ENCODE results near the gene LSR. TPM values are rescaled to one million over a fixed set of nuclear protein-coding genes. Genes with fewer than 3 reads are reported as not detected.

Gene LSR
- total and polyA plus RNA-seq, 2 donors (not counting 1 experiment from before 2014, with no cell fraction given), result 37.2 to 45.3 TPM

DNA sequence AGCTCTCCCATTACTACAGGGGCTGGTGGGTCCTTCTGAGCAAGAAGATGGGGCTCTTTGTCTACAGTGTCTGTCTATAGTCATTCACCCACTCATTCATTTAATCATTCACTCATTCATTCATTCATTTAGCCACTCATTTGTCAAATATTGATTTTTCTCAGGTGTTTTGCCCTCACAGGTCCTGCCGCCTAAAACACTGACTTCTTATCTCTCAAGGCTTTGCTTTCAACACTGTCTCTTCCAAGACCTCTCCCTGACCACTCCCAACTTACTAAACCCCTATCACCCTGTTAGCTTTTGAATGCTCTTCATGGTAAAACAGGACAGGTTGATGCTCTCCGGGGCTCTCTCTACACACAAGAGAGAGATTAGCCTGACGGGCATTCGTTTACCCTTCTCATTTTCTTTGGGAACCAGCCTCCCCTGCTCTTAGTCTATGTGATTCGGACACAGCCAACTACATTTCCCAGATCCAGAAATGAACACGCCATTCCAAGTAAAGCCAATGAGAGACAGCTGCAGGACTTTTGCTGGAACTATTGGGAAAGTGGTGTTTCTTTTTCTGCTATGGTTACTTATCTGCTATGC, 43.0 kb upstream of the LSR start:
- DNase-seq (no peak), ATAC-seq (ENCODE audit: low read depth) (no peak)
- WGBS (ENCODE audit: insufficient coverage), result 60% methylated on average over 4 of the region's 6 CpGs
- no peaks in the 10 kb centered on the region for H3K9me3 Mint-ChIP-seq (ENCODE audit: insufficient read depth)
- no peaks in the 10 kb centered on the region for H3K79me2 ChIP-seq (ENCODE audit: control insufficient read depth, insufficient read depth, low read length)
- H3K36me3 ChIP-seq (replicated peaks in 1 of 2; ENCODE audit: control extremely low read depth in 1 of 2, control insufficient read depth in 1 of 2, extremely low read depth in 1 of 2, insufficient read depth in 2 of 2, low read length in 1 of 2), result no peaks in the 10 kb centered on the region
- peak overlapping the region; percentile 78 for H3K4me2 ChIP-seq (replicated peaks; ENCODE audit: low read depth, low read length, poor library complexity, severe bottlenecking)
- POLR2A ChIA-PET, result interaction anchor here (0.5 to 2.0 kb wide), 17 partner anchors 8 to 125 kb away, joined by 3 to 11 read pairs (median 4); partner anchors contain the start of gene FXYD5
- H3K4me3 Mint-ChIP-seq, result peak overlapping the region; percentile 78
- H3K9ac ChIP-seq (ENCODE audit: low read length), result peak overlapping the region; percentile 39
- H3K27me3 Mint-ChIP-seq, result no peaks in the 10 kb centered on the region
- H2AFZ ChIP-seq (ENCODE audit: insufficient read depth, low read depth, low read length, poor library complexity, severe bottlenecking), result no peak overlapping the region
- peaks cover 0 to 10% (median 3%) of the 10 kb centered on the region in 3 donors for H3K9me3 ChIP-seq (ENCODE audit: control extremely low read depth in 1 of 3, control insufficient read depth in 2 of 3, insufficient read depth in 1 of 3, low read length in 2 of 3)
- intact Hi-C loops (cut with micrococcal nuclease), result loop anchor here (1.0 to 2.0 kb wide), 3 partner anchors 8 to 51 kb away; partner anchors contain the start of genes FXYD5 and LSR
- TF ChIP-seq EZH2 (IDR thresholded peaks at IDR 0.05; ENCODE audit: borderline replicate concordance, insufficient read depth, low read depth, low read length, poor library complexity, severe bottlenecking), result no peak
- TF ChIP-seq, protein P1, sequence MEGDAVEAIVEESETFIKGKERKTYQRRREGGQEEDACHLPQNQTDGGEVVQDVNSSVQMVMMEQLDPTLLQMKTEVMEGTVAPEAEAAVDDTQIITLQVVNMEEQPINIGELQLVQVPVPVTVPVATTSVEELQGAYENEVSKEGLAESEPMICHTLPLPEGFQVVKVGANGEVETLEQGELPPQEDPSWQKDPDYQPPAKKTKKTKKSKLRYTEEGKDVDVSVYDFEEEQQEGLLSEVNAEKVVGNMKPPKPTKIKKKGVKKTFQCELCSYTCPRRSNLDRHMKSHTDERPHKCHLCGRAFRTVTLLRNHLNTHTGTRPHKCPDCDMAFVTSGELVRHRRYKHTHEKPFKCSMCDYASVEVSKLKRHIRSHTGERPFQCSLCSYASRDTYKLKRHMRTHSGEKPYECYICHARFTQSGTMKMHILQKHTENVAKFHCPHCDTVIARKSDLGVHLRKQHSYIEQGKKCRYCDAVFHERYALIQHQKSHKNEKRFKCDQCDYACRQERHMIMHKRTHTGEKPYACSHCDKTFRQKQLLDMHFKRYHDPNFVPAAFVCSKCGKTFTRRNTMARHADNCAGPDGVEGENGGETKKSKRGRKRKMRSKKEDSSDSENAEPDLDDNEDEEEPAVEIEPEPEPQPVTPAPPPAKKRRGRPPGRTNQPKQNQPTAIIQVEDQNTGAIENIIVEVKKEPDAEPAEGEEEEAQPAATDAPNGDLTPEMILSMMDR (IDR thresholded peaks at IDR 0.05), result no peak
- H4K20me1 ChIP-seq (ENCODE audit: control insufficient read depth, insufficient read depth, low read length, poor library complexity, severe bottlenecking), result no peaks in the 10 kb centered on the region
- peak overlapping the region; percentile 96 for H3K27ac Mint-ChIP-seq
- CTCF ChIA-PET, result interaction anchor here (0.9 to 3.3 kb wide), 14 partner anchors 11 to 141 kb away, joined by 3 to 25 read pairs (median 4); partner anchors contain the start of gene FFAR1
- no peaks in the 10 kb centered on the region for H3K27me3 ChIP-seq (replicated peaks in 1 of 4; ENCODE audit: control extremely low read depth in 1 of 4, control insufficient read depth in 3 of 4, insufficient read depth in 4 of 4, low read length in 3 of 4)
- peak overlapping the region; percentile 93 to 95 for H3K27ac ChIP-seq (ENCODE audit: low read length in 2 of 2)
- peaks cover 72 to 75% of the 10 kb centered on the region in 2 donors for H3K4me1 ChIP-seq (ENCODE audit: control insufficient read depth in 2 of 2, insufficient read depth in 2 of 2, low read length in 2 of 2)
- peak overlapping the region in 3 of 5 experiments; percentile 7 to 45 (median 18) for H3K4me3 ChIP-seq (ENCODE audit: control extremely low read depth in 1 of 5, extremely low read depth in 1 of 5, insufficient read depth in 1 of 5, low read depth in 2 of 5, low read length in 4 of 5)
- H3K4me1 Mint-ChIP-seq, result peaks cover 61% of the 10 kb centered on the region

DNA sequence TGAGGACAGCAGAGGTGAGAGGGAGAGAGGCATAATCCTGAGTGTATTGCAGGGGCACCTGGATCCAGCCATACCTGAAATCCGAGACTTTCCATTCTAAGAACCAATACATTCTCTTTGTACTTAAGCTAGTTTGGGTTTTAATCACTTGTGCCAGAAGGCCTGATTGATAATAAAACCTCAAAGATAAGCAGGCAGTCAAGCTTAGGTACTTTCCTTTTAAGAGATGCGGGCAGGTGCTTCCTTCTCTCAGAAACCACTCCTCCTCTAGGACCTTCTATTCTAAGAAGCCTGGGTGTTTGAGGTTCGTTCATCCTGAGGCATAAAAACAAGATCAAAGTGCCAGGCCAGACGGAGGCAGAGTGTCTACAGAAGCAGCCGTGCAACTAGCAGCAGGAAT, 42.4 kb upstream of the LSR start:
- H3K4me3 ChIP-seq (ENCODE audit: control extremely low read depth in 1 of 5, extremely low read depth in 1 of 5, insufficient read depth in 1 of 5, low read depth in 2 of 5, low read length in 4 of 5), result peak overlapping the region in 4 of 5 experiments; percentile 23 to 50 (median 36)
- POLR2A ChIA-PET, result interaction anchor here (0.6 to 2.0 kb wide), 13 partner anchors 10 to 722 kb away, joined by 3 to 11 read pairs (median 4); partner anchors contain the start of gene FXYD5

More for the DNA sequence above, 42.4 kb upstream of the LSR start:
- peaks cover 0 to 10% (median 3%) of the 10 kb centered on the region in 3 donors for H3K9me3 ChIP-seq (ENCODE audit: control extremely low read depth in 1 of 3, control insufficient read depth in 2 of 3, insufficient read depth in 1 of 3, low read length in 2 of 3)
- Mint-ChIP-seq H3K4me1 (peaks cover 62% of the 10 kb centered on the region), H3K27ac (peak overlapping the region; percentile 96), H3K4me3 (peak overlapping the region; percentile 78), H3K9me3 (ENCODE audit: insufficient read depth) (no peaks in the 10 kb centered on the region), H3K27me3 (no peaks in the 10 kb centered on the region)
- H3K79me2 ChIP-seq (ENCODE audit: control insufficient read depth, insufficient read depth, low read length), result no peaks in the 10 kb centered on the region
- peak overlapping the region; percentile 78 for H3K4me2 ChIP-seq (replicated peaks; ENCODE audit: low read depth, low read length, poor library complexity, severe bottlenecking)
- H3K27ac ChIP-seq (ENCODE audit: low read length in 2 of 2), result peak overlapping the region; percentile 93 to 95
- peak; percentile 41 for ATAC-seq (ENCODE audit: low read depth)
- H2AFZ ChIP-seq (ENCODE audit: insufficient read depth, low read depth, low read length, poor library complexity, severe bottlenecking), result no peak overlapping the region
- peaks cover 78 to 81% of the 10 kb centered on the region in 2 donors for H3K4me1 ChIP-seq (ENCODE audit: control insufficient read depth in 2 of 2, insufficient read depth in 2 of 2, low read length in 2 of 2)
- no peaks in the 10 kb centered on the region for H3K36me3 ChIP-seq (replicated peaks in 1 of 2; ENCODE audit: control extremely low read depth in 1 of 2, control insufficient read depth in 1 of 2, extremely low read depth in 1 of 2, insufficient read depth in 2 of 2, low read length in 1 of 2)
- H3K27me3 ChIP-seq (replicated peaks in 1 of 4; ENCODE audit: control extremely low read depth in 1 of 4, control insufficient read depth in 3 of 4, insufficient read depth in 4 of 4, low read length in 3 of 4), result no peaks in the 10 kb centered on the region
- H4K20me1 ChIP-seq (ENCODE audit: control insufficient read depth, insufficient read depth, low read length, poor library complexity, severe bottlenecking), result no peaks in the 10 kb centered on the region
- DNase-seq, result peak; percentile 87
- CTCF ChIA-PET, result interaction anchor here (0.6 to 3.3 kb wide), 14 partner anchors 11 to 141 kb away, joined by 3 to 25 read pairs (median 4); partner anchors contain the start of gene FFAR1
- 0% methylated on average over 3 of the region's 5 CpGs for WGBS (ENCODE audit: insufficient coverage)
- TF ChIP-seq, protein P1 (IDR thresholded peaks at IDR 0.05), result no peak
- no peak for TF ChIP-seq EZH2 (IDR thresholded peaks at IDR 0.05; ENCODE audit: borderline replicate concordance, insufficient read depth, low read depth, low read length, poor library complexity, severe bottlenecking)
- intact Hi-C loops (cut with micrococcal nuclease), result loop anchor here (1.0 to 2.0 kb wide), 3 partner anchors 8 to 52 kb away; partner anchors contain the start of genes FXYD5 and LSR
- H3K9ac ChIP-seq (ENCODE audit: low read length), result peak overlapping the region; percentile 39
